Mucosa of descending colon (tissue), 3 donors: ENCODE data around the gene COL18A1. TPM values are rescaled to one million over a fixed set of nuclear protein-coding genes. Genes with fewer than 3 reads are reported as not detected.

ENCODE experiments used
- ATAC-seq: fragments of 200-7000 bp; cut with Tn5 transposase; one replicate; pipeline ENCODE4 v1.9.1; 2020; ENCODE audit warnings: mild to moderate bottlenecking, moderate library complexity
- DNase-seq, 3 donors: peaks; one replicate each; pipeline ENCODE4 v3.0.0-alpha.2; 2020
- H3K36me3 ChIP-seq: fragments of 200-600 bp; one replicate; pipeline ENCODE4 v1.8.0; 2021; ENCODE audit warnings: low read depth, mild to moderate bottlenecking
- H3K4me1 ChIP-seq: fragments of 200-600 bp; one replicate; pipeline ENCODE4 v1.8.0; 2021; ENCODE audit warnings: low read depth, mild to moderate bottlenecking
- H3K4me3 ChIP-seq: fragments of 200-600 bp; one replicate; pipeline ENCODE4 v1.8.0; 2021; ENCODE audit warnings: mild to moderate bottlenecking
- H3K9me3 ChIP-seq: fragments of 200-600 bp; one replicate; pipeline ENCODE4 v1.8.0; 2021; ENCODE audit warnings: mild to moderate bottlenecking
- intact Hi-C, 2 donors: fragments of 100-400 bp; cut with DNase I in 1 of 2; cut with micrococcal nuclease in 1 of 2; formaldehyde crosslinking; loops; one replicate each; pipeline versions ENCODE4 v1.11.0 to v1.11.1; 2022; cut with DNase I, micrococcal nuclease
- total RNA-seq, 3 donors: library from RNA; stranded (reverse); fragmentation: NEBNext Ultra II Directional in 2 of 3; extraction: Animal tissue kit (Norgen Biotek cat#: 25700) in 2 of 3; gene quantifications; one replicate each; pipeline versions ENCODE4 v1.2.1 to v1.2.4, GENCODE V29; 2021 to 2023
- TF ChIP-seq, protein P1 (sequence below): fragments of 200-600 bp; IDR thresholded peaks from one replicate; pipeline ENCODE4 v1.8.0; 2022; ENCODE audit warnings: antibody characterized with exemption, mild to moderate bottlenecking
- donor health status: DM: no; HTN: no; CAD: no; lungs with moderate emphysema.
- donor health status: DM: no; HTN: no; CAD: no.
- donor health status: DM: no; HTN: yes; CAD: no.

The COL18A1 gene
- total RNA-seq, 3 donors from 2014 or later: 4.6 to 46.9 (median 21.3) TPM

DNA sequence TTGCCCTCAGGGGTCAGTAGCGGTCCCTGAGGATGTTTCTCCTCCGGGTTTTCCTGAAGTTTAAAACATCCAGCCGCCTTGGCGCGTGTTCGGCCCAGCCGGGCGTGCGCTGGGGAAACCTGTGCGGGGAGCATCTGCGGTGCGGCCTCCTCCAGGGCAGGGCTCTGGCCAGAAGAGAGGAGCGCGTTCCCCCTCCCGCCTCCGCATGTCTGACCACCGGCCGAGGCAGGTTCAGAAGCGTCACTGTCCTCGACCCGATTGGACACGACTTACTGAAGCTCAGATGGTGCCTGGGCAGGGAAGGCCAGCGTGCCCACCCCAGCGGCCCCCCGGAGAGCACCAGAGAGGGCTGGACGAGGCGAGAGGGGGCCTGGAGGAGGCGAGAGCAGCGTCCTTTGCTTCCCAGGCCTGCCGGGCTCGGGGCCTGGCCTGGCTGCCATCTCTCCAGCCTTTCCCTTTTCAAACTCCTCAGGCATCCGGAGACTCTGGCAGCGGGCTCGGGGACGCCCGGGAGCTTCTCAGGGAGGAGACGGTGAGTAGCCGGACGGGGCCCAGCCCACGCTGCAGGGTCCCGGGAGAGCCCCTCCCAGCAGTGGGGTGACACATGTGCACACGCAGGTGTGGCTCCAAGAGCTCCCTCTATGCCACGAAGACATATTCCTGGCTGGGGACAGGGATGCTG, 70.2 kb downstream of the COL18A1 start:
- Histone ChIP-seq H3K4me1 (peaks cover 11% of the 10 kb centered on the region), H3K9me3 (no peaks in the 10 kb centered on the region), H3K36me3 (no peaks in the 10 kb centered on the region), H3K4me3 (no peak overlapping the region)
- TF ChIP-seq, protein P1, sequence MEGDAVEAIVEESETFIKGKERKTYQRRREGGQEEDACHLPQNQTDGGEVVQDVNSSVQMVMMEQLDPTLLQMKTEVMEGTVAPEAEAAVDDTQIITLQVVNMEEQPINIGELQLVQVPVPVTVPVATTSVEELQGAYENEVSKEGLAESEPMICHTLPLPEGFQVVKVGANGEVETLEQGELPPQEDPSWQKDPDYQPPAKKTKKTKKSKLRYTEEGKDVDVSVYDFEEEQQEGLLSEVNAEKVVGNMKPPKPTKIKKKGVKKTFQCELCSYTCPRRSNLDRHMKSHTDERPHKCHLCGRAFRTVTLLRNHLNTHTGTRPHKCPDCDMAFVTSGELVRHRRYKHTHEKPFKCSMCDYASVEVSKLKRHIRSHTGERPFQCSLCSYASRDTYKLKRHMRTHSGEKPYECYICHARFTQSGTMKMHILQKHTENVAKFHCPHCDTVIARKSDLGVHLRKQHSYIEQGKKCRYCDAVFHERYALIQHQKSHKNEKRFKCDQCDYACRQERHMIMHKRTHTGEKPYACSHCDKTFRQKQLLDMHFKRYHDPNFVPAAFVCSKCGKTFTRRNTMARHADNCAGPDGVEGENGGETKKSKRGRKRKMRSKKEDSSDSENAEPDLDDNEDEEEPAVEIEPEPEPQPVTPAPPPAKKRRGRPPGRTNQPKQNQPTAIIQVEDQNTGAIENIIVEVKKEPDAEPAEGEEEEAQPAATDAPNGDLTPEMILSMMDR: no peak
- intact Hi-C loops: no loop called here
- no peak for DNase-seq
- no peak for ATAC-seq

DNA sequence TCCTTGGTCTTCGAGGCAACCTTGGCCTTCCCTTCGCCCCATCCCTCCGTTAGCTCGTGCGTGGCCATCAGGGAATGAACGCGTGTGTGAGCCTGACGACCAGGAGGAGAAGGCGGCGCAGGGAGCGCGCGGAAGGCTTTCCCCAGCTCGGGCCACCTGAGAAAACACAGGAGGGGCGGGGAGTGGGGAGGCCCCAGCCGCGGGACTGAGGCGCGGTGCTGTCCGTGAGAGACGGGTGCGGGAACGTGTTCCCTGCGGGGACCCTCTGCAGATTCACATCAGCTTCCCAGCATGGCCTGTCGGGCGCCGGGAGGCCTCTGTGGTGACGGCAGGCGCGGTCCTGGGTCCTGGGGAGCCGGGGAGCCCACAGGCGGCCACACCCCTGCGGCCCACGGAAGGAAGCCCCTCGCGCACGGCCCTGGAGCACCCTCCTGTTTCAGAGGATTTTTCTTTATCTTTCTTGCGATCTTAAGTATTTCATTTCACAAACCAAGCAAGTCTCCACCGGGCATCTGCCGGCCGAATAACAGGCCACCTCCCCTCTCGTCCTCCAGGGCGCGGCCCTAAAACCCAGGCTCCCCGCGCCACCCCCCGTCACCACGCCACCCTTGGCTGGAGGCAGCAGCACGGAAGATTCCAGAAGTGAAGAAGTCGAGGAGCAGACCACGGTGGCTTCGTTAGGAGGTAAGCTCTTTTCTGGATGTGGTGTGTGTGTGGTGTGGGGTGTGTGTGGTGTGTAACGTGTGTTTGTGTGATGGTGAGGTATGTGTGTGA, 71.0 kb downstream of the COL18A1 start:
- no peak for ATAC-seq
- no peaks in the 10 kb centered on the region for H3K36me3 ChIP-seq
- TF ChIP-seq, protein P1: no peak
- DNase-seq: no peak
- H3K4me3 ChIP-seq: no peak overlapping the region
- H3K9me3 ChIP-seq: no peaks in the 10 kb centered on the region
- intact Hi-C loops: no loop called here
- H3K4me1 ChIP-seq: peaks cover 11% of the 10 kb centered on the region

DNA sequence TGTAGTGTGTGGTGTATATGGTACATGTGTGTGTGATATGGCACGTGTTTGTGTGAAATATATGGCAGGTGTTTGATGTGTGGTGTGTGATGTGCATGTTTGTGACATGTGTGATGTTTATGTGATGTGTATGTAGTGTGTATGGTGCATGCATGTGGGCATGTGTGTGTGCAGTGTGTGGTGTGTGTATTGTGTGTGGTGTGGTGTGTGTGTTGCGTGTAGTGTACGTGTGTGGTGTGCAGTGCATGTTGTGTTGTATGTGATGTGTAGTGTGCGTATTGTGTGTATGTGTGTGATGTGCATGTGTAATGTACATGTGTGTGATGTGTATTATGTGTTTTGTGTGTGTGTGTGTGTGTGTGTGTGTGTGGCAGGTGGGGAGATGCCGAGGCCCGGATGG, 71.6 kb downstream of the COL18A1 start:
- no peaks in the 10 kb centered on the region for H3K9me3 ChIP-seq
- DNase-seq (no peak), ATAC-seq (no peak)
- no peaks in the 10 kb centered on the region for H3K36me3 ChIP-seq
- H3K4me1 ChIP-seq: peaks cover 8% of the 10 kb centered on the region
- TF ChIP-seq, protein P1: no peak
- no peak overlapping the region for H3K4me3 ChIP-seq
- intact Hi-C loops: no loop called here

DNA sequence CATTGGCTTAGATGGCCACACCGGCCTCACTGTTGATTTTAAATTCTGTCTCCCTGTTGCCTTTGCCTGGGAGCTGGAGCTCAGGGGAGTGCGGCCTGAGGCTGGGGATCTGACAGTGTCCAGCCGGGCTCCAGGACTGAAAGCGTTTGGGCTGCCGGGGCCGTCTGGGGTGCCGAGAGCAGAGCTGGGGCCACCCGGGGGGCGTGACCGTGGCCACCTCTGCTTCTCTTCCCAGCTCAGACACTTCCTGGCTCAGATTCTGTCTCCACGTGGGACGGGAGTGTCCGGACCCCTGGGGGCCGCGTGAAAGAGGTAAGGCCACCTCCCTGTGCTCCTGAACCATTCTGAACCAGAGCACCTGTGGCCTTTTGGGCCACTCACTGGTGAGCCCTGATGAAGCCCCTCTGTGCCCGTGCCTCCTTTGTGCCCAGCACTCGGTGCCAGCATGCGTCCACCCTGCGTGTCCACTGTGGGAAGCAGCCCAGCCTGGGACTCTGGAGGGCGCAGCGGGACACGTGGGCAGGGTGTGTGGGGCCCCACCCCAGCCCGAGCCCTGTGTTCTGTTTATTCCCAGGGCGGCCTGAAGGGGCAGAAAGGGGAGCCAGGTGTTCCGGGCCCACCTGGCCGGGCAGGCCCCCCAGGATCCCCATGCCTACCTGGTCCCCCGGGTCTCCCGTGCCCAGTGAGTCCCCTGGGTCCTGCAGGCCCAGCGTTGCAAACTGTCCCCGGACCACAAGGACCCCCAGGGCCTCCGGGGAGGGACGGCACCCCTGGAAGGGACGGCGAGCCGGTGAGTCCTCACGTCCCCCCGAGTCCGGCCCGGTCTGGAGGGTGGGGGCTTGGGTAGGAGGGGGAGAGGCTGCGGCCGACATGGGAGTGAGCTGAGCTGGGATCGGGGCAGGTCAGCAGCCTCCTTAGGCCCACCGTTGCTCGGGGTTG, 72.5 kb downstream of the COL18A1 start:
- no peak overlapping the region for H3K4me3 ChIP-seq
- TF ChIP-seq, protein P1: no peak
- H3K9me3 ChIP-seq: no peaks in the 10 kb centered on the region
- DNase-seq: no peak
- ATAC-seq: no peak
- intact Hi-C loops: no loop called here
- peaks cover 3% of the 10 kb centered on the region for H3K4me1 ChIP-seq
- H3K36me3 ChIP-seq: no peaks in the 10 kb centered on the region

DNA sequence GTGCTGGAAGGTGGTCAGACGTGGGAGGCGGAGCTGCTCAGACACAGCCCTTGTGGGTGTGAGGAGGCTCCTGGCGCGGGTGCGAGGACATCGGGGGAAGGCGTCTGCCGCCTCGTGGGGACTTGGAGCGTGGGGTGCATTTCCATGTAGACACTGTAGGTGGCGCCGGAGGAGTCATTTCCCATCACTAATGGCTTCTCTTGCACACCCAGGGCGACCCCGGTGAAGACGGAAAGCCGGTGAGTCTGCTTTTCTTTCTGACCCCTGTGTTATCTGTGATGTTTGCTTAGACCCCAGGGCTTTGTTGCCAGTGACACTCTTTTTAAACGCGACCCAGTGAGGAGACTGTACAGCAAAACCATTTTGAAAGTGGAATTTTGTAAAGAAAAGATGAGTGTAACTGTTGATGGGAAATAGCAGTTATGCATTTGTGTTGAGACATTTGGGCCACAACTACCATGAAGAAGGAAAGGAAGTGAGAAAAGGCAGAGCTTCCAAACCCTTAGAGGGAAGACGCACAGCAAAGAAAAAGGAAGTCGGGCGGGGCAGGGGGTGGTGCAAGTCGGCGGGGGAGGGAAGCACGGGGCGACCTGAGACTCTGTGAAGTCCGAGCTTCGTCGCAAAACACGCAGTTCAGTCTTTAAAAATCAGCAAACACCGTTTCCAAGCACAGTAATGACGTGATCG, 73.3 kb downstream of the COL18A1 start:
- intact Hi-C loops: no loop called here
- H3K4me1 ChIP-seq: peaks cover 3% of the 10 kb centered on the region
- TF ChIP-seq, protein P1: peak; percentile 77
- no peak overlapping the region for H3K4me3 ChIP-seq
- H3K36me3 ChIP-seq: no peaks in the 10 kb centered on the region
- DNase-seq: peak; percentile 76 to 78 (median 76)
- peak; percentile 81 for ATAC-seq
- H3K9me3 ChIP-seq: no peaks in the 10 kb centered on the region
